GM13976 (cell line): ENCODE data around the gene TAF1B.

Experiments used
- DNase-seq: peaks from one replicate; pipeline ENCODE4 v3.0.0; 2012; ENCODE audit warnings: low spot score
- in situ Hi-C: fragments of 300-500 bp; cut with MboI; formaldehyde crosslinking; loops from one replicate; pipeline ENCODE4 v1.12.0; 2022; ENCODE audit warnings: low sequenced_read_pairs, mixed read lengths, inconsistent platforms; ENCODE audit not compliant: unreplicated experiment
- TF ChIP-seq, protein P1 (sequence below): IDR thresholded peaks from 2 replicates; pipeline ENCODE4 v1.5.1; 2012; ENCODE audit warnings: borderline replicate concordance, mild to moderate bottlenecking; ENCODE audit not compliant: insufficient read depth; ENCODE audit errors: extremely low read depth, missing control alignments, control extremely low read depth

TAF1B gene

DNA sequence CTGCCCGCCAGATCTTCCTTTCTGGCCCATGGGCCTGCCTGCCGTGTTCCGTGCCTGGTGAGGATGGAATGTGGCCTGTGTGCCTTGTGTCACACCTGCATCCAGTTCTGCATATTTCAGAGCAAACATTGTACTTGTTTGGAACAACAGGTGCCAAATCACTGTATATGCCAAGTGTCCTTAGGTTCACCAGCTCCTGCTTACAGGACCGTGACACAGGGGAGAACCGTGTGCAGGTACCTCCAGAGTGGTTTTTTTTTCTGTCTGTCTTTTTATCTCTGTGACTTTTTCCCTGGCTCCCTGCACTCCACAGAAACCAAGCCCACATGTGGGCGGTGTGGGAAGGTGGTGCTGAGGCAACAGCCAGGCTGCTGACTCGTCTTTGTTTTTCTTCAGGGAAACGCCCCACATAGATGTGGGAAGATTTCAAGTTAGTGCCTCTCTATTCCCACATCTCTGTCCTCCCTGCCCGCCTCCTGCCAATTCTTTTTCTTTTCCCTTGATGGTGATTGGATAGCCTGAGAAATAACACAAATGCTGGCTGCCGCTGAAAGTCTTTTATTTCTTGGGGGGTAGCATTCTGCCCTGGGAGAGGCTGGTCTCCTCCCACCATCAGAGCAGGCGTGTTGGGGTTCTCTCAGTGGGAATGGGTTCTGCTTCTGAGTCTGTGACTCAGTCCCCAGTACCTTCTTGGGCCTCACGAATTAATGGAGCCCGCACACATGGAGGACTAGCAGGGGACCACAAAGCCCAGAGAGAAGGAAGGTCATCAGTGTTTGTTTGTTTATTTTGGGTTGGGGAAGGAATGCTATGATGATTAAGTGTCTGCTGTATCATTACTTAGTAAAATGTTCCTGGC is 129.6 kb downstream of the TAF1B start:
- in situ Hi-C loops: no loop called here
- TF ChIP-seq, protein P1, sequence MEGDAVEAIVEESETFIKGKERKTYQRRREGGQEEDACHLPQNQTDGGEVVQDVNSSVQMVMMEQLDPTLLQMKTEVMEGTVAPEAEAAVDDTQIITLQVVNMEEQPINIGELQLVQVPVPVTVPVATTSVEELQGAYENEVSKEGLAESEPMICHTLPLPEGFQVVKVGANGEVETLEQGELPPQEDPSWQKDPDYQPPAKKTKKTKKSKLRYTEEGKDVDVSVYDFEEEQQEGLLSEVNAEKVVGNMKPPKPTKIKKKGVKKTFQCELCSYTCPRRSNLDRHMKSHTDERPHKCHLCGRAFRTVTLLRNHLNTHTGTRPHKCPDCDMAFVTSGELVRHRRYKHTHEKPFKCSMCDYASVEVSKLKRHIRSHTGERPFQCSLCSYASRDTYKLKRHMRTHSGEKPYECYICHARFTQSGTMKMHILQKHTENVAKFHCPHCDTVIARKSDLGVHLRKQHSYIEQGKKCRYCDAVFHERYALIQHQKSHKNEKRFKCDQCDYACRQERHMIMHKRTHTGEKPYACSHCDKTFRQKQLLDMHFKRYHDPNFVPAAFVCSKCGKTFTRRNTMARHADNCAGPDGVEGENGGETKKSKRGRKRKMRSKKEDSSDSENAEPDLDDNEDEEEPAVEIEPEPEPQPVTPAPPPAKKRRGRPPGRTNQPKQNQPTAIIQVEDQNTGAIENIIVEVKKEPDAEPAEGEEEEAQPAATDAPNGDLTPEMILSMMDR: no peak
- DNase-seq: no peak

DNA sequence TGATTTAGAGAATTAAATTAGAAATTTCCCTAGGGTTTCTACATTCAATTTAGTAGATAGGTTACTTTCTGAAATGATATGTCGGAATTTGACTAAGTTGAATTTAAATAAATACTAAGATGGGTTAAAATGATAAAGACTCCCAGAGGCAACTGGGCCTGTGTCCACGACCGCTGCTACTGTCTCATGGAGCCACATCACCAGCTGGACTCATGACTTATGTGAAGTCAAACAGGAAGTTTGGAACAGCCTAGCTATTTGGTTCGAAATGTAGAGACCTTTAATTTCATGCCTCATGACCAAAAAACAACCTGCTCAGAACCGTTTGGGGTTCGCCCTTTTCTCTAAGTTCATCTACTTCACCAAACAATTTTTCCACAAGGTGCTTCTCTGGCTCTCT is 130.4 kb downstream of the TAF1B start:
- TF ChIP-seq, protein P1: no peak
- no peak for DNase-seq
- in situ Hi-C loops: no loop called here

DNA sequence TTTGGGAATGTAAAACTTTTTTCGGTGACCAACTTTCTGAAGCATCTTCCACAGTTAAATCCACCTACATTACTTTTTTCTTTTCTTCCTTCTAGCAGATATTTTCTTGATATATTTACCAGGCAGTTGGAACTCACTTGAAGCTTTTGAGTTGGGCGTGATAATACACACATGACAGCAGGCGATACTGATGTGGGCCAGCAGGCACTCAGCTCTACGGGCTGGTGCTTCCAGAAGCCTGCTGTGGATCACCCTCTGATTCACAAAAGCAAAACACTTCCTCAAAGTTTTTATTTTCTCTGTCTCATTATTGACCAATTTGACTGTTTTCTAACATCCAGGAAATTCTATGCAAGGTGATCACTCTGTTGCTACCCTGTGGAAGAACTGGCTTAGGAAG is 131.1 kb downstream of the TAF1B start:
- TF ChIP-seq, protein P1: no peak
- in situ Hi-C loops: no loop called here
- DNase-seq: no peak

DNA sequence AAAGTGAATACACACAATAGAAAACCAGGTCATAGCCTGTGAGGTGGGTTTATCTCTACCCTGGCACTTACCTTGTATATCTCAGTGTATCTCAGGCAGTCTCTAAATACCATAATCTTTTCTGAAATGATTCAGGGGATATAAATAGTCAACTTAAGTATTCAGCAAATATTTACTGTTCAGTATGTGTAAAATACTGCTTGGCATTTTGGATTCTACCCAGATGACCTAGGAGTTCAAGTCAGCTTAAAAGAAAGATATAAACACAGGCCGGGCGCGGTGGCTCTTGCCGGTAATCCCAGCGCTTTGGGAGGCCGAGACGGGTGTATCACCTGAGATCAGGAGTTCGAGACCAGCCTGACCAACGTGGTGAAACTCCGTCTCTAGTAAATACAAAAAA is 132.1 kb downstream of the TAF1B start:
- in situ Hi-C loops: no loop called here
- TF ChIP-seq, protein P1: no peak
- DNase-seq: no peak

DNA sequence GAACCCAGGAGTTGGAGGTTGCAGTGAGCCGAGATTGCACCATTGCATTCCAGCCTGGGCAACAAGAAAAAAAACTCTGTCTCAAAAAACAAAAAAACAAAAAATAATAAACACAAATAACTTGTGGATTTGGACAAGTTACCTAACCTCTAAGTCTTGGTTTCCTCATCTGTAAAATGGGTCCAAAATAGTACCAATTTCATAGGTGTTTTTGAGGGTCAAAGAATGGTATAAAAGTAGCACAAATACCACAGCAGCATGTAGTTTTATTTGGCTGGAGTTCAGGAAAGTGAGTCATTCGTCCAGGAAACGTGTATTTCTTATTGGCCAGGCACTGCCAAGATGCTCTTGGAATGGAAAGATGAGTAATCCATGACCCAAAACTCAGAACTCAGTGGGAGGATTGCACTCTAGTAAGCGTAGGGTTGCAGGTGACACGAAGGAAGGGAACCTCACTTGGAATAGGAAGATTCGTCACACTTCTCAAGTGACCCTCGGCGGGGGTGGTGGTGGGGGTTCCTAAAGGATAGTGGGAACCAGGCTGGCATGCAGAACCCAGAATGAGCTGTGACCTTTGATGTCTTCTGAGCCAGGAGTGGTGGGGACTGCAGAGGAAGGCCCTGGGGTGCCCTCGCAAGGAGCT is 132.7 kb downstream of the TAF1B start:
- DNase-seq: no peak
- TF ChIP-seq, protein P1: no peak
- in situ Hi-C loops: no loop called here

DNA sequence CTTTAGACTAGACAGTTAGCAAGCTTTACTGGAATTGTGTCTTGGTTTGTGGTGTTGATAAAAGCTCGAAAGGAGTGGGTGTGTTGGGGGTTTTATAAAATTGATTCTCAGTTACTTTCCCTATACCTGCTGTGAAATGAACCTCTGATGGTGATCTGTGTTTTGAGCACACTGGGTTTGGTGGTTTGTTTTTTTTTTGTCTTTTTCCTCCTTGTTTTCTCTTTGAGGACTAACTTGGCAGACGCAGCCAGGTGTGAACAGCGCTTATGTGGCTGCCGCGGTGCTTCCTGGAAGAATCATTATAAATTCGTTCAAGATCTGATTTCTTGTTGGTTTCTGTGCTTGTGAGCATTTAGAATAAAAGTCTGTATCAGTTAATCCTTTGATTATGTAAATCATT is 136.7 kb downstream of the TAF1B start:
- TF ChIP-seq, protein P1: no peak
- in situ Hi-C loops: no loop called here
- no peak for DNase-seq
